GM12878 (cell line): ENCODE results near the gene NTM.

Experiments used
- CTCF ChIP-seq, 3 experiments: IDR thresholded peaks in 2 of 3; conservative IDR thresholded peaks in 1 of 3; 2 replicates each; pipeline ENCODE4 v1.5.1; 2011; ENCODE audit warnings: low read depth in 3 of 3, low read length in 3 of 3, mild to moderate bottlenecking in 3 of 3, control low read depth in 2 of 3, moderate library complexity in 2 of 3, inconsistent platforms in 1 of 3, mixed read lengths in 1 of 3; ENCODE audit not compliant: control insufficient read depth in 2 of 3, insufficient read depth in 1 of 3; ENCODE audit errors: extremely low read depth in 1 of 3
- E2F4 ChIP-seq: IDR thresholded peaks from 2 replicates; pipeline ENCODE4 v1.6.1; 2012; ENCODE audit warnings: low read depth, low read length, improper control_type of control experiment
- NBN ChIP-seq: fragments of 450-650 bp; IDR thresholded peaks from 2 replicates; pipeline ENCODE4 v1.6.1; 2016

GRCh38 chr11:131425285-131425684 is 54.9 kb downstream of the NTM start:
- no peak for TF ChIP-seq E2F4
- TF ChIP-seq CTCF (IDR thresholded peaks at IDR 0.05 in 2 of 3, conservative IDR thresholded peaks at IDR 0.05 in 1 of 3; ENCODE audit: control insufficient read depth in 2 of 3, extremely low read depth in 1 of 3, insufficient read depth in 1 of 3, low read depth in 3 of 3, low read length in 3 of 3) = no peak
- TF ChIP-seq NBN = no peak
